HEK293 (cell line): ENCODE results near the gene TET2.

Experiments
- CTCF ChIA-PET: fragments of 350-600 bp; formaldehyde crosslinking; extraction: SDS; loops from one replicate; lab custom pipeline; 2021; ENCODE audit warnings: antibody characterized with exemption; lab: Yijun Ruan, JAX
- POLR2A ChIA-PET: fragments of 300-600 bp; formaldehyde crosslinking; extraction: SDS; loops from one replicate; lab custom pipeline; 2020; ENCODE audit warnings: antibody characterized with exemption, inconsistent platforms; lab: Yijun Ruan, JAX
- H3K27ac ChIP-seq: fragments of 200-500 bp; sonication (Bioruptor generic); 2 replicates; pipeline ENCODE4 v1.5.1; 2014; ENCODE audit warnings: low read depth, low read length, control low read depth, inconsistent platforms; ENCODE audit errors: extremely low read depth
- H3K36me3 ChIP-seq, 2 experiments: fragments of 200-500 bp in 1 of 2; sonication (Bioruptor generic) in 1 of 2; 1 replicate in 1 of 2; 2 replicates in 1 of 2; pipeline ENCODE4 v1.5.1; 2014 to 2017; ENCODE audit warnings: inconsistent platforms in 2 of 2, low read length in 2 of 2; ENCODE audit not compliant: control insufficient read depth in 2 of 2, insufficient read depth in 1 of 2
- H3K4me1 ChIP-seq: fragments of 200-500 bp; sonication (Bioruptor generic); 2 replicates; pipeline ENCODE4 v1.5.1; 2014; ENCODE audit warnings: mild to moderate bottlenecking, low read length, inconsistent platforms; ENCODE audit not compliant: control insufficient read depth, insufficient read depth
- H3K4me3 ChIP-seq: 2 replicates; pipeline ENCODE4 v1.5.1; 2011; ENCODE audit warnings: low read depth, mild to moderate bottlenecking, control low read depth, low read length, moderate library complexity
- H3K9me3 ChIP-seq: fragments of 200-500 bp; sonication (Bioruptor generic); 2 replicates; pipeline ENCODE4 v1.5.1; 2014; ENCODE audit warnings: low read depth, low read length, inconsistent platforms; ENCODE audit not compliant: control insufficient read depth, insufficient read depth
- GLIS1 ChIP-seq: fragments of 450-650 bp; formaldehyde crosslinking; IDR thresholded peaks from 2 replicates; pipeline ENCODE4 v1.5.1; 2016; ENCODE audit warnings: missing biosample characterization, missing genetic modification characterization
- GLIS2 ChIP-seq: fragments of 450-650 bp; formaldehyde crosslinking; IDR thresholded peaks from 2 replicates; pipeline ENCODE4 v1.5.1; 2016; ENCODE audit warnings: missing biosample characterization, missing genetic modification characterization
- KLF7 ChIP-seq: fragments of 450-650 bp; formaldehyde crosslinking; IDR thresholded peaks from 2 replicates; pipeline ENCODE4 v1.5.1; 2016; ENCODE audit warnings: missing biosample characterization, missing genetic modification characterization, borderline replicate concordance
- MYNN ChIP-seq: fragments of 450-650 bp; formaldehyde crosslinking; IDR thresholded peaks from 2 replicates; pipeline ENCODE4 v1.5.1; 2016; ENCODE audit warnings: missing biosample characterization, missing genetic modification characterization, borderline replicate concordance
- SCRT1 ChIP-seq: fragments of 450-650 bp; formaldehyde crosslinking; IDR thresholded peaks from 2 replicates; pipeline ENCODE4 v1.5.1; 2016; ENCODE audit warnings: missing biosample characterization, missing genetic modification characterization, borderline replicate concordance
- SP7 ChIP-seq: fragments of 450-650 bp; formaldehyde crosslinking; IDR thresholded peaks from 2 replicates; pipeline ENCODE4 v1.5.1; 2016; ENCODE audit warnings: missing biosample characterization, missing genetic modification characterization
- WT1 ChIP-seq: fragments of 450-650 bp; formaldehyde crosslinking; IDR thresholded peaks from 2 replicates; pipeline ENCODE4 v1.5.1; 2016; ENCODE audit warnings: missing biosample characterization, missing genetic modification characterization
- ZBTB10 ChIP-seq: fragments of 450-650 bp; formaldehyde crosslinking; IDR thresholded peaks from 2 replicates; pipeline ENCODE4 v1.5.1; 2016; ENCODE audit warnings: missing biosample characterization, missing genetic modification characterization
- ZBTB11 ChIP-seq: fragments of 450-650 bp; formaldehyde crosslinking; conservative IDR thresholded peaks from 2 replicates; pipeline ENCODE4 v1.5.1; 2016; ENCODE audit warnings: low read depth, missing biosample characterization, missing genetic modification characterization
- ZBTB21 ChIP-seq: fragments of 450-650 bp; formaldehyde crosslinking; IDR thresholded peaks from 2 replicates; pipeline ENCODE4 v1.5.1; 2017; ENCODE audit warnings: missing biosample characterization, missing genetic modification characterization
- ZBTB8A ChIP-seq: fragments of 450-650 bp; formaldehyde crosslinking; IDR thresholded peaks from 2 replicates; pipeline ENCODE4 v1.5.1; 2016; ENCODE audit warnings: missing biosample characterization, missing genetic modification characterization
- ZNF140 ChIP-seq: fragments of 450-650 bp; formaldehyde crosslinking; IDR thresholded peaks from 2 replicates; pipeline ENCODE4 v1.5.1; 2016; ENCODE audit warnings: missing biosample characterization, missing genetic modification characterization
- ZNF155 ChIP-seq: fragments of 450-650 bp; formaldehyde crosslinking; IDR thresholded peaks from 2 replicates; pipeline ENCODE4 v1.5.1; 2016; ENCODE audit warnings: missing biosample characterization, missing genetic modification characterization
- ZNF184 ChIP-seq: fragments of 450-650 bp; IDR thresholded peaks from 2 replicates; pipeline ENCODE4 v1.5.1; 2018; ENCODE audit warnings: missing biosample characterization, mild to moderate bottlenecking, missing genetic modification characterization
- ZNF248 ChIP-seq: fragments of 450-650 bp; formaldehyde crosslinking; IDR thresholded peaks from 2 replicates; pipeline ENCODE4 v1.5.1; 2017; ENCODE audit warnings: missing biosample characterization, missing genetic modification characterization
- ZNF292 ChIP-seq: fragments of 450-650 bp; formaldehyde crosslinking; IDR thresholded peaks from 2 replicates; pipeline ENCODE4 v1.5.1; 2016; ENCODE audit warnings: low read depth, missing biosample characterization, missing genetic modification characterization, borderline replicate concordance
- ZNF335 ChIP-seq: fragments of 450-650 bp; formaldehyde crosslinking; conservative IDR thresholded peaks from 2 replicates; pipeline ENCODE4 v1.5.1; 2016; ENCODE audit warnings: missing biosample characterization, missing genetic modification characterization
- ZNF341 ChIP-seq: fragments of 450-650 bp; formaldehyde crosslinking; IDR thresholded peaks from 2 replicates; pipeline ENCODE4; 2016; ENCODE audit warnings: low read depth, missing biosample characterization, missing genetic modification characterization
- ZNF362 ChIP-seq: fragments of 450-650 bp; formaldehyde crosslinking; IDR thresholded peaks from 2 replicates; pipeline ENCODE4 v1.5.1; 2016; ENCODE audit warnings: missing biosample characterization, missing genetic modification characterization
- ZNF398 ChIP-seq: fragments of 450-650 bp; formaldehyde crosslinking; IDR thresholded peaks from 2 replicates; pipeline ENCODE4 v1.5.1; 2017; ENCODE audit warnings: missing biosample characterization, missing genetic modification characterization
- ZNF544 ChIP-seq: fragments of 450-650 bp; formaldehyde crosslinking; IDR thresholded peaks from 2 replicates; pipeline ENCODE4 v1.5.0; 2017; ENCODE audit warnings: missing biosample characterization, missing genetic modification characterization
- ZNF555 ChIP-seq: fragments of 450-650 bp; formaldehyde crosslinking; conservative IDR thresholded peaks from 2 replicates; pipeline ENCODE4 v1.5.1; 2017; ENCODE audit warnings: missing biosample characterization, mild to moderate bottlenecking, missing genetic modification characterization, inconsistent platforms
- ZNF558 ChIP-seq: fragments of 450-650 bp; formaldehyde crosslinking; IDR thresholded peaks from 2 replicates; pipeline ENCODE4 v1.5.1; 2016; ENCODE audit warnings: missing biosample characterization, missing genetic modification characterization
- ZNF580 ChIP-seq: fragments of 450-650 bp; formaldehyde crosslinking; IDR thresholded peaks from 2 replicates; pipeline ENCODE4 v1.5.1; 2016; ENCODE audit warnings: missing biosample characterization, missing genetic modification characterization
- ZNF600 ChIP-seq: fragments of 450-650 bp; formaldehyde crosslinking; IDR thresholded peaks from 2 replicates; pipeline ENCODE4 v1.5.1; 2016; ENCODE audit warnings: missing biosample characterization, missing genetic modification characterization
- ZXDB ChIP-seq: fragments of 450-650 bp; formaldehyde crosslinking; IDR thresholded peaks from 2 replicates; pipeline ENCODE4 v1.5.1; 2016; ENCODE audit warnings: missing biosample characterization, missing genetic modification characterization

TET2 gene

GRCh38 chr4:105146276-105147015 is at the start of gene TET2 (continued):
- no peak for TF ChIP-seq ZNF362
- TF ChIP-seq ZNF335: peak; percentile 81
- 0 out of 2 replicates have a peak, but pooled peaks have one; percentile 35 for TF ChIP-seq ZBTB8A (tag by site-specific recombination)
- TF ChIP-seq ZNF341 (tag by site-specific recombination): peak; percentile 64
- TF ChIP-seq GLIS2 (tag by site-specific recombination): 0 out of 2 replicates have a peak, but pooled peaks have one; percentile 63
- no peak for TF ChIP-seq ZNF140 (tag by site-specific recombination)
- no peak; the same call in 1 of the 2 replicates for TF ChIP-seq ZBTB10

- Histone ChIP-seq H3K9me3 (no peaks in the 10 kb centered on the region), H3K4me3 (no peak overlapping the region), H3K27ac (no peak overlapping the region), H3K4me1 (no peaks in the 10 kb centered on the region), H3K36me3 (no peaks in the 10 kb centered on the region)
- ChIA-PET CTCF (no interaction called here), POLR2A (no interaction called here)
- no peak for TF ChIP-seq ZNF155 (tag by site-specific recombination)
- TF ChIP-seq ZNF600: no peak
- TF ChIP-seq ZNF398: no peak
- TF ChIP-seq ZNF292 (tag by site-specific recombination): no peak
- no peak for TF ChIP-seq ZNF555
- TF ChIP-seq ZNF248 (tag by site-specific recombination): no peak
- TF ChIP-seq MYNN: no peak
Observed at GRCh38 chr4:105102016-105102415, 44.7 kb upstream of the TET2 start.

- H3K27ac ChIP-seq: no peak overlapping the region
- no peaks in the 10 kb centered on the region for H3K9me3 ChIP-seq
- no peak overlapping the region for H3K4me3 ChIP-seq
- ChIA-PET CTCF (no interaction called here), POLR2A (interaction anchor here (0.6 kb wide), 1 partner anchor 41 kb away, joined by 7 read pairs; no protein-coding TSS in a partner anchor)
- H3K36me3 ChIP-seq: no peaks in the 10 kb centered on the region
- no peaks in the 10 kb centered on the region for H3K4me1 ChIP-seq
- TF ChIP-seq ZNF544 (tag by site-specific recombination) (no peak), ZBTB21 (tag by site-specific recombination) (0 out of 2 replicates have a peak, but pooled peaks have one; percentile 33), ZBTB11 (tag by site-specific recombination) (no peak), GLIS1 (no peak), ZNF184 (tag by site-specific recombination) (0 out of 2 replicates have a peak, but pooled peaks have one; percentile 29), KLF7 (tag by site-specific recombination) (no peak), ZNF580 (tag by site-specific recombination) (no peak), SP7 (tag by site-specific recombination) (peak; percentile 77), WT1 (tag by site-specific recombination) (no peak), ZNF558 (tag by site-specific recombination) (no peak; the same call in 1 of the 2 replicates), ZXDB (tag by site-specific recombination) (no peak), SCRT1 (tag by site-specific recombination) (no peak)
Observed at GRCh38 chr4:105106426-105106825, 40.2 kb upstream of the TET2 start.
